Ascending aorta (tissue), 2 donors: Measurements from ENCODE around the gene PRPF31. TPM values are rescaled to one million over a fixed set of nuclear protein-coding genes. Genes with fewer than 3 reads are reported as not detected.
"Not testable (repeated sequence)": the region's sequence is repeated elsewhere in the genome, so short reads cannot be mapped to it uniquely, and the experiment has no call there.

ENCODE experiments used
- DNase-seq, 2 donors: peaks; one replicate each; pipeline ENCODE4 v3.0.0-alpha.2; 2019; ENCODE audit warnings: low spot score in 2 of 2
- H3K27ac ChIP-seq, 2 donors: fragments of 200-600 bp; sonication (generic); one replicate each; pipeline ENCODE4 v1.5.1; 2016 to 2017; ENCODE audit warnings: mild to moderate bottlenecking in 1 of 2
- H3K27me3 ChIP-seq: fragments of 200-600 bp; sonication (generic); one replicate; pipeline ENCODE4 v1.5.1; 2017
- H3K36me3 ChIP-seq, 2 donors: fragments of 200-600 bp; sonication (generic); one replicate each; pipeline ENCODE4 v1.5.1; 2016
- H3K4me1 ChIP-seq, 2 donors: fragments of 200-600 bp; sonication (generic); one replicate each; pipeline ENCODE4 v1.5.1; 2016 to 2017; ENCODE audit warnings: mild to moderate bottlenecking in 1 of 2
- H3K4me3 ChIP-seq, 2 donors: fragments of 200-600 bp; sonication (generic); one replicate each; pipeline ENCODE4 v1.5.1; 2016 to 2017; ENCODE audit warnings: mild to moderate bottlenecking in 1 of 2
- H3K9me3 ChIP-seq, 2 donors: fragments of 200-600 bp; sonication (generic); one replicate each; pipeline ENCODE4 v1.5.1; 2016
- intact Hi-C: fragments of 100-400 bp; cut with DNase I; formaldehyde crosslinking; loops from one replicate; pipeline ENCODE4 v1.15.1; 2023
- total RNA-seq: library from RNA; depleted of rRNA; stranded (reverse); fragments of >200 nt; gene quantifications from one replicate; pipeline ENCODE4 v1.1.0, GENCODE V29; 2016
- TF ChIP-seq, protein P1 (sequence below), 3 experiments: fragments of 200-600 bp in 2 of 3; fragments of 450-650 bp in 1 of 3; sonication (generic) in 2 of 3; IDR thresholded peaks; one replicate each; pipeline ENCODE4 v1.5.1; 2016 to 2019; ENCODE audit warnings: antibody characterized with exemption in 3 of 3, mild to moderate bottlenecking in 1 of 3, moderate library complexity in 1 of 3

Gene PRPF31
- total RNA-seq, 1 donor from 2014 or later = 84.1 TPM

DNA sequence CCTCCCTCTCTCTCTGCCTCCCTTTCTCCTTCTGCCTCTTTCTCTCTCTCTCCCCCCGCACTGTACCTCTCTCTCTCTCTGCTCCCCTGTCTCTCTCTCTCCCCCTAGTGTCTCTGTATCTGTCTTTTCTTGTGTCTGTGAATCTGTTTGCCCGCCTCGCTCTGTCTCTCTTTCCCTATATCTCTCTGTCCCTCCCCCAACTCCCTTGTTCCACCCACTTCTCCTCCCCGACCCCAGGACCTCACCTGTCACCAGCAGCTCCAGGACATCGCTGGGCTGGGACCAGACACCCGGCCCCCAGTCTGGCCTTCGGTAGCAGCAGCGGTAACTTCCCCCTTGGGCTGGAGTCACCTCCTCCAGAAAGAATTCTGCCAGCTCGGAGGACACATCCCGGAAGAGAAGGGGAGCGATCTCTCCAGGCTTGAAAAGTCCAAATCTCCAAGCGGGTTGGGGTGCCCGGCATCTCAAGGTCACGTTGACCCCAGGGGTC, 18.9 kb upstream of the PRPF31 start:
- Histone ChIP-seq H3K4me3 (peak overlapping the region; percentile 35 to 36), H3K4me1 (peaks cover 5 to 7% of the 10 kb centered on the region in 2 donors), H3K36me3 (no peaks in the 10 kb centered on the region), H3K27ac (no peak overlapping the region), H3K27me3 (peaks cover 10% of the 10 kb centered on the region), H3K9me3 (no peaks in the 10 kb centered on the region)
- no peak for DNase-seq
- TF ChIP-seq, protein P1, sequence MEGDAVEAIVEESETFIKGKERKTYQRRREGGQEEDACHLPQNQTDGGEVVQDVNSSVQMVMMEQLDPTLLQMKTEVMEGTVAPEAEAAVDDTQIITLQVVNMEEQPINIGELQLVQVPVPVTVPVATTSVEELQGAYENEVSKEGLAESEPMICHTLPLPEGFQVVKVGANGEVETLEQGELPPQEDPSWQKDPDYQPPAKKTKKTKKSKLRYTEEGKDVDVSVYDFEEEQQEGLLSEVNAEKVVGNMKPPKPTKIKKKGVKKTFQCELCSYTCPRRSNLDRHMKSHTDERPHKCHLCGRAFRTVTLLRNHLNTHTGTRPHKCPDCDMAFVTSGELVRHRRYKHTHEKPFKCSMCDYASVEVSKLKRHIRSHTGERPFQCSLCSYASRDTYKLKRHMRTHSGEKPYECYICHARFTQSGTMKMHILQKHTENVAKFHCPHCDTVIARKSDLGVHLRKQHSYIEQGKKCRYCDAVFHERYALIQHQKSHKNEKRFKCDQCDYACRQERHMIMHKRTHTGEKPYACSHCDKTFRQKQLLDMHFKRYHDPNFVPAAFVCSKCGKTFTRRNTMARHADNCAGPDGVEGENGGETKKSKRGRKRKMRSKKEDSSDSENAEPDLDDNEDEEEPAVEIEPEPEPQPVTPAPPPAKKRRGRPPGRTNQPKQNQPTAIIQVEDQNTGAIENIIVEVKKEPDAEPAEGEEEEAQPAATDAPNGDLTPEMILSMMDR (IDR thresholded peaks at IDR 0.05) = peak in 1 of 3 experiments; percentile 7
- intact Hi-C loops = no loop called here

DNA sequence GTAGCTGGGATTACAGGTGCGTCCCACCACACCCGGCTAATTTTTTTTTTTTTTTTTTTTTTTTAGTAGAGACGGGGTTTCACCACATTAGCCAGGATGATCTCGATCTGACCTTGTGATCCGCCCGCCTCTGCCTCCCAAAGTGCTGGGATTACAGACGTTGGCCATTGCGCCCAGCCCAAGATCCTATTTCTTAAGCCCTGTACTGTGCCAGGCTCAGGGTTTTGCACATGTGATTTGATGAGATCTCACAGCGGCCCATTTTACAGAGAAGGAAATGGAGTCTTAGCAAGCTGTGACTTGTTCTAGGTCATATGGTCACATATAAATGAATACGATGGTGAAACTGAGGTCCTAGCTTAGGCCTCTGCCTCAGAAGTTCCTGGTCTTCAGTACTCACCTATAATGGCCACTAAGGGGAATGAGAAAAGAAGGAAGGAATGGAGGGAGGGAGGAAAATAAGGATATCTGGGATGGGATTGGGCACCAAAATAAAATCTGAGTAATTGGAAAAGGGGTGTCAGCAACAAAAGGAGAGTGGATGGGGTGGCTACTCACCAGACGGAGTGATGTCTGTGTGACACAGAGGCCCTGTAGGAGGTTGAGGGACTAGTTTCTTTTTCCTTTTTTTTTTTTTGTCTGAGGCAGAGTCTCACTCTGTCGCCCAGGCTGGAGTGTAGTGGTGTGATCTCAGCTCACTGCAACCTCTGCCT, 16.2 kb upstream of the PRPF31 start:
- H3K4me1 ChIP-seq = peaks cover 5 to 14% of the 10 kb centered on the region in 2 donors
- H3K27me3 ChIP-seq = peaks cover 10% of the 10 kb centered on the region
- no peaks in the 10 kb centered on the region for H3K36me3 ChIP-seq
- intact Hi-C loops = no loop called here
- H3K4me3 ChIP-seq = no peak overlapping the region
- no peak overlapping the region for H3K27ac ChIP-seq
- no peaks in the 10 kb centered on the region for H3K9me3 ChIP-seq
- DNase-seq = no peak
- TF ChIP-seq, protein P1 (IDR thresholded peaks at IDR 0.05) = no peak

DNA sequence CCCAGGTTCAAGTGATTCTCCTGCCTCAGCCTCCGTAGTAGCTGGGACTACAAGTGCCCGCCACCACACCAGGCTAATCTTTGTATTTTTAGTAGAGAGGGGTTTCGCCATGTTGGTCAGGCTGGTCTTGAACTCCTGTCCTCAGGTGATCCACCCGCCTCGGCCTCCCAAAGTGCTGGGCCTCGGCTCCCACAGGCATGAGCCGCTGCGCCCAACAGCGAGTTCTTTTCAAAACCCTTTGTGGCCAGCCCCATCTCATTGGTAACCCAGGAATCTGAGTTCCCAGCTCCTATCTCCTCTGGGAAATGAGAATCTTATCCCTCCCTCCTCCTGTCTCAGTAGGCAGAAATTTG, 15.7 kb upstream of the PRPF31 start:
- peaks cover 5 to 14% of the 10 kb centered on the region in 2 donors for H3K4me1 ChIP-seq
- peaks cover 10% of the 10 kb centered on the region for H3K27me3 ChIP-seq
- DNase-seq = peak in 1 of 2 donors; percentile 2
- not testable (repeated sequence) for H3K36me3 ChIP-seq, H3K9me3 ChIP-seq, H3K4me3 ChIP-seq, H3K27ac ChIP-seq
- intact Hi-C loops = loop anchor here (5.0 to 10.0 kb wide), 3 partner anchors 233 to 903 kb away; partner anchors contain the start of genes LENG9 and MYADM

DNA sequence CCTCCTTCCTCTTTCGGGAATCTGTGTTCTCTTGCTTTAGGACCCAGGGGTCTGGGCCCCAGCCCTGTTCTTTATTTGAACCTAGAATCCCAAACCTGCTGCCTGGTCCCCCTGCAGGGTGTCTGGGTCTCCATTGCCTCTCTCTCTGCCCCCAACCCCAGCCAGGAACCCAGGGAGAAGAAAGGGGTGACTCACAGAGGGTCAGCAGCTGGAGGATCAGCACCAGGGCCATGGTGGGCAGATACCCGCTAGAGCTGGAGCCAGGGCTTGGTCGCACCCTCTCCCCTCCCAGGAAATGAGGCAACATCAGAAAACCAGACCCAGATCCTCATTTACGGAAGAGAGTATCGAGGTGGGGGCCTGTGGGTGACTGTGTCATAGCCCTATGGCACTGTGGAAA, 15.0 kb upstream of the PRPF31 start, which contains the start of gene OSCAR:
OSCAR (minus strand) TSS at position 243 of the 400 bp plus-strand sequence; CDS start at position 232, 11 bp downstream.
- TF ChIP-seq, protein P1 (IDR thresholded peaks at IDR 0.05) = no peak
- no peaks in the 10 kb centered on the region for H3K9me3 ChIP-seq
- peak in 1 of 2 donors; percentile 65 for DNase-seq
- H3K27me3 ChIP-seq = peaks cover 4% of the 10 kb centered on the region
- no peak within 1 kb of the TSS for H3K4me3 ChIP-seq
- H3K36me3 ChIP-seq = peaks cover 0 to under 1% of the 10 kb centered on the region in 2 donors
- intact Hi-C loops = loop anchor here (5.0 to 10.0 kb wide), 3 partner anchors 233 to 903 kb away; partner anchors contain the start of genes LENG9 and MYADM
- H3K4me1 ChIP-seq = peaks cover 5 to 12% of the 10 kb centered on the region in 2 donors
- no peak within 1 kb of the TSS for H3K27ac ChIP-seq

DNA sequence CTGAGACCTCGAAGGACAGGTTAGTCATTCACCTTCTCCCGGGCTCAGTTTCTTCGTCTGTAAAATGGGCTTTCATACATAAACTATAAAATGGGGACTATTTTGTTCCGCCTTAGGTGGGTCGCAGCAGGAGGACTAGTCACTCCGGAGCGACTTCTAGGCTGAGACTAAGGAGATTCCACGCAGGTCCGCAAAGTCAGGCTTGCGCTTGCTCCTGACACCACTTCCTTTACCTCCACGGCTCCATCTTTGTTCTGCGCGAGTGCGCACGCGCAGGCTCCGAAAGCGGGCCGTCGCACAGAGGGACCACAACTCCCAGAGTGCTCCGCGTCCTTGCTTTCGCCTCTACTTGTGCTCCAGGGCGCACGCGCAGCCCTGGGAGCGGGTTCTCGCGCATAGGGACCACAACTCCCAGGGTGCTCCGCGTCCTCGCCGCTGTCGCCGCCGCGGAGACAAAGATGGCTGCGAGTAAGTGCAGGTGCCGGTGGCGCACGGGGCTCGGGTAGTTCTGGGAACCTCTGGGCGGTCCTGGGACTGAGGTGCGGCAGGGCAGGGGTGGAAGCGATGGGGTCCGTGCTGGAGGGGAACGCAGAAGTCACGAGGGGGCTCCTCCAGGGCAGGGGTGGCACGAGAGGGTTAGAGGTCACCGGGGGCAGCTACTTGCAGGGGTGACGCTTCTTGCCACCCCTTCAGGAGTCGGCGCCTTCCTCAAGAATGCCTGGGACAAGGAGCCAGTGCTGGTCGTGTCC, 13.0 kb upstream of the PRPF31 start, which contains the start of gene NDUFA3:
NDUFA3 (plus strand) TSS at position 435 of the 749 bp plus-strand sequence; CDS start at position 459, 24 bp downstream.
- Histone ChIP-seq H3K4me1 (peaks cover 0 to 7% of the 10 kb centered on the region in 2 donors), H3K36me3 (peaks cover 12 to 20% of the 10 kb centered on the region in 2 donors), H3K9me3 (no peaks in the 10 kb centered on the region), H3K4me3 (peak within 1 kb of the TSS; percentile 72 to 83), H3K27me3 (no peaks in the 10 kb centered on the region), H3K27ac (peak within 1 kb of the TSS in 1 of 2 donors; percentile 67)
- peak; percentile 97 to 99 for DNase-seq
- intact Hi-C loops = loop anchor here (1.0 to 10.0 kb wide), 7 partner anchors 13 to 905 kb away; partner anchors contain the start of genes CNOT3, LENG1, LENG9 and MYADM
- TF ChIP-seq, protein P1 (IDR thresholded peaks at IDR 0.05) = no peak
